H1 (cell line): ENCODE measurements around the gene RFPL1. TPM values are rescaled to one million over a fixed set of nuclear protein-coding genes. Genes with fewer than 3 reads are reported as not detected.

Experiments used
- CTCF ChIA-PET: fragments of 300-600 bp; sonication (Branson Sonifier 250); formaldehyde crosslinking; loops from one replicate; lab custom pipeline; 2021; ENCODE audit not compliant: partially characterized antibody; lab: Charles Lee
- POLR2A ChIA-PET: fragments of 300-600 bp; sonication (Branson Sonifier 250); formaldehyde crosslinking; loops from one replicate; lab custom pipeline; 2021; ENCODE audit warnings: inconsistent platforms; ENCODE audit not compliant: partially characterized antibody; lab: Charles Lee
- DNase-seq, 2 experiments: peaks; one replicate each; pipeline versions ENCODE4 v3.0.0 to v3.0.0-alpha.2; 2010 to 2022; ENCODE audit warnings: low spot score in 2 of 2, low read depth in 1 of 2, mixed read lengths in 1 of 2
- FAIRE-seq: peaks from 2 replicates; lab custom pipeline; 2011; peaks lifted over from hg19 to GRCh38; lab: Jason Lieb, UNC
- H2AFZ ChIP-seq: 2 replicates; pipeline ENCODE4 v1.8.1; 2012; ENCODE audit warnings: low read length, inconsistent platforms
- H2AK5ac ChIP-seq: 2 replicates; pipeline ENCODE4 v1.6.1; 2013; ENCODE audit warnings: low read depth, low read length
- H2BK120ac ChIP-seq: replicated peaks from 2 replicates; pipeline ENCODE3; 2013; ENCODE audit warnings: low read depth, low read length, inconsistent platforms
- H2BK12ac ChIP-seq: 2 replicates; pipeline ENCODE4 v1.6.1; 2013; ENCODE audit warnings: low read depth, low read length
- H2BK15ac ChIP-seq: 2 replicates; pipeline ENCODE4 v1.6.1; 2013; ENCODE audit warnings: low read length
- H2BK20ac ChIP-seq: 2 replicates; pipeline ENCODE4 v1.6.1; 2013; ENCODE audit warnings: low read length
- H2BK5ac ChIP-seq: 2 replicates; pipeline ENCODE4 v1.6.1; 2013; ENCODE audit warnings: low read depth, low read length
- H3K14ac ChIP-seq: 2 replicates; pipeline ENCODE4 v1.6.1; 2013; ENCODE audit warnings: inconsistent platforms; ENCODE audit not compliant: insufficient read length
- H3K18ac ChIP-seq: 2 replicates; pipeline ENCODE4 v1.6.1; 2013; ENCODE audit warnings: low read length; ENCODE audit errors: extremely low read depth
- H3K23ac ChIP-seq: 2 replicates; pipeline ENCODE4 v1.6.1; 2013; ENCODE audit warnings: inconsistent platforms; ENCODE audit not compliant: insufficient read length
- H3K23me2 ChIP-seq: 2 replicates; pipeline ENCODE4 v1.6.1; 2013; ENCODE audit warnings: low read depth, low read length
- H3K27ac ChIP-seq: 2 replicates; pipeline ENCODE4 v1.6.1; 2011; ENCODE audit warnings: low read depth, low read length, inconsistent platforms
- H3K27me3 ChIP-seq, 4 experiments: replicated peaks in 1 of 4; 1 replicate in 1 of 4; 2 replicates in 3 of 4; pipeline versions ENCODE4 v1.6.1 to v1.8.1; 2011 to 2013; ENCODE audit warnings: low read length in 3 of 4, mild to moderate bottlenecking in 3 of 4, inconsistent platforms in 2 of 4, mixed read lengths in 2 of 4, moderate library complexity in 1 of 4; ENCODE audit not compliant: control insufficient read depth in 3 of 4, insufficient read depth in 3 of 4; ENCODE audit errors: extremely low read depth in 1 of 4
- H3K36me3 ChIP-seq, 4 experiments: 2 replicates each; pipeline versions ENCODE4 v1.6.1 to v1.8.1; 2011 to 2013; ENCODE audit warnings: mild to moderate bottlenecking in 4 of 4, low read length in 3 of 4, moderate library complexity in 2 of 4, control low read depth in 1 of 4, inconsistent platforms in 1 of 4; ENCODE audit not compliant: insufficient read depth in 4 of 4, control insufficient read depth in 2 of 4
- H3K4ac ChIP-seq: replicated peaks from 2 replicates; pipeline ENCODE3; 2013; ENCODE audit warnings: low read length, low read depth, mixed read lengths, inconsistent platforms; ENCODE audit not compliant: insufficient read length
- H3K4me1 ChIP-seq, 4 experiments: replicated peaks in 1 of 4; 1 replicate in 1 of 4; 2 replicates in 3 of 4; pipeline versions ENCODE4 v1.6.1 to v1.8.1; 2011 to 2013; ENCODE audit warnings: low read length in 3 of 4, inconsistent platforms in 2 of 4, mixed read lengths in 1 of 4; ENCODE audit not compliant: insufficient read depth in 4 of 4, control insufficient read depth in 3 of 4
- H3K4me2 ChIP-seq, 2 experiments: 2 replicates each; pipeline versions ENCODE4 v1.6.1 to v1.8.1; 2011 to 2013; ENCODE audit warnings: low read depth in 2 of 2, low read length in 2 of 2, control low read depth in 1 of 2, inconsistent platforms in 1 of 2, mild to moderate bottlenecking in 1 of 2; ENCODE audit not compliant: insufficient read depth in 1 of 2
- H3K4me3 ChIP-seq, 4 experiments: fragments of 200-600, 300-600 bp in 1 of 4; sonication (generic), shearing (Covaris generic), sonication (Bioruptor Twin) in 1 of 4; 2 replicates each; pipeline versions ENCODE4 v1.5.1 to v1.8.1; 2011 to 2016; ENCODE audit warnings: low read length in 4 of 4, low read depth in 3 of 4, control low read depth in 2 of 4, inconsistent platforms in 2 of 4, mild to moderate bottlenecking in 2 of 4, mixed read lengths in 1 of 4, moderate library complexity in 1 of 4; ENCODE audit not compliant: insufficient read depth in 2 of 4; ENCODE audit errors: extremely low read depth in 1 of 4
- H3K56ac ChIP-seq: replicated peaks from 2 replicates; pipeline ENCODE3; 2013; ENCODE audit warnings: low read depth, mild to moderate bottlenecking, mixed read lengths, low read length, inconsistent platforms; ENCODE audit not compliant: insufficient read length
- H3K79me1 ChIP-seq: 2 replicates; pipeline ENCODE4 v1.6.1; 2013; ENCODE audit warnings: low read depth, low read length, control low read depth
- H3K79me2 ChIP-seq, 2 experiments: 2 replicates each; pipeline versions ENCODE4 v1.6.1 to v1.8.1; 2012 to 2013; ENCODE audit warnings: low read length in 2 of 2, mild to moderate bottlenecking in 2 of 2, inconsistent platforms in 1 of 2; ENCODE audit not compliant: insufficient read depth in 2 of 2, control insufficient read depth in 1 of 2
- H3K9ac ChIP-seq, 4 experiments: replicated peaks in 1 of 4; 1 replicate in 1 of 4; 2 replicates in 3 of 4; pipeline versions ENCODE4 v1.6.1 to v1.8.1; 2011 to 2013; ENCODE audit warnings: low read depth in 3 of 4, low read length in 3 of 4, control low read depth in 2 of 4, mild to moderate bottlenecking in 2 of 4, moderate library complexity in 2 of 4, inconsistent platforms in 1 of 4; ENCODE audit errors: extremely low read depth in 1 of 4
- H3K9me3 ChIP-seq, 2 experiments: 2 replicates each; pipeline versions ENCODE4 v1.6.1 to v1.8.1; 2012 to 2013; ENCODE audit warnings: mild to moderate bottlenecking in 2 of 2, moderate library complexity in 2 of 2, control low read depth in 1 of 2, inconsistent platforms in 1 of 2, low read depth in 1 of 2, low read length in 1 of 2, mixed read lengths in 1 of 2; ENCODE audit not compliant: insufficient read depth in 2 of 2
- H4K20me1 ChIP-seq, 2 experiments: replicated peaks in 1 of 2; 2 replicates each; pipeline versions ENCODE3 to v1.8.1; 2011 to 2013; ENCODE audit warnings: inconsistent platforms in 2 of 2, low read length in 2 of 2, mild to moderate bottlenecking in 1 of 2; ENCODE audit not compliant: insufficient read depth in 2 of 2, control insufficient read depth in 1 of 2
- H4K5ac ChIP-seq: 2 replicates; pipeline ENCODE4 v1.6.1; 2013; ENCODE audit warnings: low read length, low read depth, mixed read lengths, inconsistent platforms; ENCODE audit not compliant: insufficient read length
- H4K8ac ChIP-seq: 2 replicates; pipeline ENCODE4 v1.8.0; 2013; ENCODE audit warnings: mild to moderate bottlenecking, moderate library complexity, low read length, inconsistent platforms; ENCODE audit not compliant: insufficient read depth; ENCODE audit errors: extremely low read depth
- H4K91ac ChIP-seq: replicated peaks from 2 replicates; pipeline ENCODE3; 2013; ENCODE audit warnings: low read length, mixed read lengths, inconsistent platforms; ENCODE audit not compliant: insufficient read length
- CHD1 ChIP-seq: IDR thresholded peaks from 2 replicates; pipeline ENCODE4 v1.6.1; 2012; ENCODE audit warnings: low read depth, low read length, improper control_type of control experiment
- E2F6 ChIP-seq: IDR thresholded peaks from 2 replicates; pipeline ENCODE4 v1.6.1; 2012; ENCODE audit warnings: inconsistent platforms
- EP300 ChIP-seq, 2 experiments: IDR thresholded peaks; 1 replicate in 1 of 2; 2 replicates in 1 of 2; pipeline ENCODE4 v1.6.1; 2011 to 2012; ENCODE audit warnings: low read depth in 2 of 2, low read length in 2 of 2, mild to moderate bottlenecking in 2 of 2, borderline replicate concordance in 1 of 2, inconsistent platforms in 1 of 2, moderate library complexity in 1 of 2
- HDAC2 ChIP-seq, 2 experiments: fragments of 300-600 bp in 1 of 2; sonication (generic) in 1 of 2; IDR thresholded peaks; 2 replicates each; pipeline ENCODE4 v1.6.1; 2011 to 2012; ENCODE audit warnings: low read depth in 2 of 2, low read length in 2 of 2, mild to moderate bottlenecking in 2 of 2, moderate library complexity in 2 of 2, borderline replicate concordance in 1 of 2, inconsistent platforms in 1 of 2
- JUND ChIP-seq: IDR thresholded peaks from 2 replicates; pipeline ENCODE4 v1.6.1; 2011; ENCODE audit warnings: mild to moderate bottlenecking, improper control_type of control experiment, low read length
- NRF1 ChIP-seq: IDR thresholded peaks from 2 replicates; pipeline ENCODE4 v1.6.1; 2011; ENCODE audit warnings: mild to moderate bottlenecking, low read depth, low read length, improper control_type of control experiment
- POLR2AphosphoS5 ChIP-seq: IDR thresholded peaks from 2 replicates; pipeline ENCODE4 v1.6.1; 2011; ENCODE audit warnings: low read depth, low read length
- RAD21 ChIP-seq, 2 experiments: IDR thresholded peaks in 1 of 2; conservative IDR thresholded peaks in 1 of 2; 2 replicates each; pipeline ENCODE4 v1.6.1; 2011; ENCODE audit warnings: low read depth in 2 of 2, low read length in 2 of 2, improper control_type of control experiment in 1 of 2, inconsistent platforms in 1 of 2, mild to moderate bottlenecking in 1 of 2, moderate library complexity in 1 of 2
- RFX5 ChIP-seq: IDR thresholded peaks from 2 replicates; pipeline ENCODE4 v1.6.1; 2011; ENCODE audit warnings: low read depth, low read length, improper control_type of control experiment, borderline replicate concordance
- RXRA ChIP-seq: IDR thresholded peaks from 2 replicates; pipeline ENCODE4 v1.6.1; 2011; ENCODE audit warnings: low read depth, mild to moderate bottlenecking, low read length, moderate library complexity; ENCODE audit not compliant: insufficient read depth
- SAP30 ChIP-seq: fragments of 300-600 bp; sonication (generic); IDR thresholded peaks from 2 replicates; pipeline ENCODE4 v1.7.1; 2012; ENCODE audit warnings: low read length, moderate library complexity, mild to moderate bottlenecking, inconsistent platforms; ENCODE audit not compliant: insufficient read depth, insufficient replicate concordance
- SIX5 ChIP-seq: IDR thresholded peaks from 2 replicates; pipeline ENCODE4 v1.6.1; 2011; ENCODE audit warnings: mild to moderate bottlenecking, low read depth, low read length
- SP2 ChIP-seq: IDR thresholded peaks from 2 replicates; pipeline ENCODE4 v1.6.1; 2012; ENCODE audit warnings: mild to moderate bottlenecking, low read length, inconsistent platforms
- TBP ChIP-seq: IDR thresholded peaks from 2 replicates; pipeline ENCODE4 v1.6.1; 2011; ENCODE audit warnings: low read depth, low read length, improper control_type of control experiment
- WGBS, 2 experiments: shearing (Covaris generic) in 1 of 2; methylation state at CpG; one replicate each; pipeline versions ENCODE4 v1.1.6 to v1.1.7; 2013 to 2015; ENCODE audit warnings: low lambda C conversion rate in 2 of 2, mixed read lengths in 2 of 2, inconsistent platforms in 1 of 2, low coverage in 1 of 2, missing lambda C conversion rate in 1 of 2; ENCODE audit not compliant: insufficient replicate concordance in 2 of 2, insufficient coverage in 1 of 2, insufficient read length in 1 of 2; ENCODE audit errors: extremely low coverage in 1 of 2, missing lambda C conversion rate in 1 of 2; 5-methylcytosine and 5-hydroxymethylcytosine counted together
- polyA plus RNA-seq, 7 experiments: library from polyadenylated mRNA; depleted of rRNA in 3 of 7; stranded (reverse) in 5 of 7; unstranded in 2 of 7; fragments of >200 nt in 5 of 7; fragments of 200-250 nt in 2 of 7; gene quantifications; 1 replicate in 5 of 7; 2 replicates in 1 of 7; 4 replicates in 1 of 7; pipeline versions ENCODE4 v1.2.1 to v1.2.3, GENCODE V29; 2011 to 2013; ENCODE audit warnings: missing spikeins in 2 of 7, mixed read lengths in 2 of 7
- total RNA-seq: library from RNA; stranded (reverse); fragmentation: NEBNext Ultra II Directional; extraction: Animal tissue kit (Norgen Biotek cat#: 25700); gene quantifications from 2 replicates; pipeline ENCODE4 v1.2.1, GENCODE V29; 2021

Gene RFPL1
- total and polyA plus RNA-seq, 2 of the 8 experiments (the other 6 are each of a cell fraction or from before 2014, with no cell fraction given): not detected

- WGBS, 2 experiments: 91% methylated on average over 8 of the region's 8 CpGs; no CpG with 5 or more reads in 1 of the 2 experiments
- Histone ChIP-seq H4K5ac (no peak overlapping the region), H2BK12ac (no peak overlapping the region), H4K8ac (no peak overlapping the region), H4K20me1 (no peaks in the 10 kb centered on the region), H3K9ac (no peak overlapping the region), H3K79me1 (no peaks in the 10 kb centered on the region), H2BK120ac (no peak overlapping the region), H3K27ac (no peak overlapping the region), H3K18ac (no peak overlapping the region), H3K4me2 (no peak overlapping the region), H2AK5ac (no peak overlapping the region), H2BK5ac (no peak overlapping the region), H3K14ac (no peak overlapping the region), H3K23ac (no peak overlapping the region), H3K4ac (no peak overlapping the region), H3K79me2 (no peaks in the 10 kb centered on the region), H3K4me1 (no peaks in the 10 kb centered on the region; a peak in 1 of 7 replicates), H3K56ac (no peak overlapping the region), H2AFZ (no peak overlapping the region), H2BK20ac (no peak overlapping the region), H3K27me3 (no peaks in the 10 kb centered on the region), H3K4me3 (no peak overlapping the region), H3K36me3 (no peaks in the 10 kb centered on the region), H3K23me2 (no peaks in the 10 kb centered on the region), H2BK15ac (no peak overlapping the region), H4K91ac (no peak overlapping the region), H3K9me3 (no peaks in the 10 kb centered on the region)
- DNase-seq (no peak), FAIRE-seq (no peak)
- ChIA-PET POLR2A (no interaction called here), CTCF (no interaction called here)
- TF ChIP-seq SAP30 (no peak), NRF1 (no peak), RFX5 (no peak), POLR2AphosphoS5 (no peak), SP2 (no peak), RXRA (no peak), EP300 (IDR thresholded peaks at IDR 0.05; ENCODE audit: borderline replicate concordance in 1 of 2, low read depth in 2 of 2, low read length in 2 of 2) (no peak), JUND (no peak), E2F6 (no peak), HDAC2 (IDR thresholded peaks at IDR 0.05; ENCODE audit: borderline replicate concordance in 1 of 2, low read depth in 2 of 2, low read length in 2 of 2) (no peak), RAD21 (IDR thresholded peaks at IDR 0.05 in 1 of 2, conservative IDR thresholded peaks at IDR 0.05 in 1 of 2; ENCODE audit: low read depth in 2 of 2, low read length in 2 of 2) (no peak), TBP (no peak), CHD1 (no peak), SIX5 (no peak)
These were observed 15.9 kb downstream of the RFPL1 start for GRCh38 chr22:29454276-29454675.
